Measurements from ENCODE around the gene PLEKHA8.

DNA sequence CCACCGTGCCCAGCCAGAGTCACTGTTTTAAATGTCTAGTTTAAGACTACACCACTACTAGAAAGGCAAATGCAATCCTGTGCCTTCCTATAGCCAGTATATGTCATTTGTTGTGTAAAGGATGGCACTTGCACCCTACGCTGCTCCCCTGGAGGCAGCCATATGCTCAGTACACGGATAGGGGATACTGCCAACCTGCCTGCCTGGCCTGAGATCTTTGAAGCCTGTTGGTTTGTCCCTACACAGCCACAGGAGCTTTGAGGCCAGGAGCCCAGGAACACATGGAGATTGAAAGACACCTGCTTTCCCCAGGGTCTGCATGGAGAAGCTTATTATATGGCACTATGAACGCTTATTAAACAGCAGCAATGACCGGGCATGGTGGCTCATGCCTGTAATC is 36.3 kb upstream of the PLEKHA8 start:
- TF ChIP-seq, protein P1, sequence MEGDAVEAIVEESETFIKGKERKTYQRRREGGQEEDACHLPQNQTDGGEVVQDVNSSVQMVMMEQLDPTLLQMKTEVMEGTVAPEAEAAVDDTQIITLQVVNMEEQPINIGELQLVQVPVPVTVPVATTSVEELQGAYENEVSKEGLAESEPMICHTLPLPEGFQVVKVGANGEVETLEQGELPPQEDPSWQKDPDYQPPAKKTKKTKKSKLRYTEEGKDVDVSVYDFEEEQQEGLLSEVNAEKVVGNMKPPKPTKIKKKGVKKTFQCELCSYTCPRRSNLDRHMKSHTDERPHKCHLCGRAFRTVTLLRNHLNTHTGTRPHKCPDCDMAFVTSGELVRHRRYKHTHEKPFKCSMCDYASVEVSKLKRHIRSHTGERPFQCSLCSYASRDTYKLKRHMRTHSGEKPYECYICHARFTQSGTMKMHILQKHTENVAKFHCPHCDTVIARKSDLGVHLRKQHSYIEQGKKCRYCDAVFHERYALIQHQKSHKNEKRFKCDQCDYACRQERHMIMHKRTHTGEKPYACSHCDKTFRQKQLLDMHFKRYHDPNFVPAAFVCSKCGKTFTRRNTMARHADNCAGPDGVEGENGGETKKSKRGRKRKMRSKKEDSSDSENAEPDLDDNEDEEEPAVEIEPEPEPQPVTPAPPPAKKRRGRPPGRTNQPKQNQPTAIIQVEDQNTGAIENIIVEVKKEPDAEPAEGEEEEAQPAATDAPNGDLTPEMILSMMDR (IDR thresholded peaks at IDR 0.05), result no peak
- TF ChIP-seq POLR2A (IDR thresholded peaks at IDR 0.05), result no peak

All from right lobe of liver (tissue), 4 donors.